Testis (tissue), 2 donors: ENCODE data around the gene TTBK1.

Source experiments
- POLR2A ChIP-seq: fragments of 450-650 bp; IDR thresholded peaks from one replicate; pipeline ENCODE4 v1.6.1; 2017; ENCODE audit warnings: antibody characterized with exemption, mild to moderate bottlenecking, moderate library complexity
- TF ChIP-seq, protein P1 (sequence below), 3 experiments: fragments of 450-650 bp in 2 of 3; fragments of 200-600 bp in 1 of 3; sonication (generic) in 1 of 3; IDR thresholded peaks; one replicate each; pipeline ENCODE4 v1.5.1; 2016 to 2019; ENCODE audit warnings: antibody characterized with exemption in 3 of 3, mild to moderate bottlenecking in 2 of 3, moderate library complexity in 1 of 3

DNA sequence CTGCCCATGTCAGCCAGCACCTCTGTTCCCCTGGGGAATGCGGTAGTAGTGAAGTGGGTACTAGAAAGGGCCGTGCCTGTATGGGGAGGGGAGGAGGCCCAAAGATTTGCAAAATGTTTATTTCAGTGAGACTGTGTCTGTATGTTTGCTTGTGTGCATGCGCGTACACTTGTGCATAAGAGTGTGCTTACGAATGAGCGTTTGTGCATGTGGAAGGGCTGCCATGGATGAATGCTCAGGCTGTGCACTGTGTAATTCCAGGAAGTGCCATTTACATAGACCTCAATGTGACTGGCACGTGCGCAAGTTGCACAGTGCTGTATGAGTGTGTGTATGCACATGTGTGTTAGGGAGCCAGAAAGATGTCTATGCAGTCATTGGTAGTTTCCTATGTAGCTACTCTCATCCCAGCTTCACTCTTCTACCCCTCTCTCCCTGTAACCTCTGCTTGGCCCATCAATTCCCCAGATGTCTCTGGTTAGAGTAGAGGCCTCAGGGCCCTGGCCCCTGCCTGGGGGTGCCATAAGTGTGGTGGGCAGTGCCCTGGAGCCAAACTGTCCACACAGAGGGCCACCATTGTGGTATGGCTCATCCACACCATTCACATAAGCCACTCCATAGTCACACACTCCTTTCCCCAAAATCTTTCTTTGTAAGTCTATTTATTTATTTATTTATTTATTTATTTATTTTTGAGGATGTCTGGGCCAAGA is 28.0 kb downstream of the TTBK1 start:
- TF ChIP-seq, protein P1, sequence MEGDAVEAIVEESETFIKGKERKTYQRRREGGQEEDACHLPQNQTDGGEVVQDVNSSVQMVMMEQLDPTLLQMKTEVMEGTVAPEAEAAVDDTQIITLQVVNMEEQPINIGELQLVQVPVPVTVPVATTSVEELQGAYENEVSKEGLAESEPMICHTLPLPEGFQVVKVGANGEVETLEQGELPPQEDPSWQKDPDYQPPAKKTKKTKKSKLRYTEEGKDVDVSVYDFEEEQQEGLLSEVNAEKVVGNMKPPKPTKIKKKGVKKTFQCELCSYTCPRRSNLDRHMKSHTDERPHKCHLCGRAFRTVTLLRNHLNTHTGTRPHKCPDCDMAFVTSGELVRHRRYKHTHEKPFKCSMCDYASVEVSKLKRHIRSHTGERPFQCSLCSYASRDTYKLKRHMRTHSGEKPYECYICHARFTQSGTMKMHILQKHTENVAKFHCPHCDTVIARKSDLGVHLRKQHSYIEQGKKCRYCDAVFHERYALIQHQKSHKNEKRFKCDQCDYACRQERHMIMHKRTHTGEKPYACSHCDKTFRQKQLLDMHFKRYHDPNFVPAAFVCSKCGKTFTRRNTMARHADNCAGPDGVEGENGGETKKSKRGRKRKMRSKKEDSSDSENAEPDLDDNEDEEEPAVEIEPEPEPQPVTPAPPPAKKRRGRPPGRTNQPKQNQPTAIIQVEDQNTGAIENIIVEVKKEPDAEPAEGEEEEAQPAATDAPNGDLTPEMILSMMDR (IDR thresholded peaks at IDR 0.05): no peak
- TF ChIP-seq POLR2A: no peak
